A549 (cell line): Measurements from ENCODE around the gene TRPM5.

Experiments used
- CBX2 ChIP-seq: fragments of 200-600 bp; sonication (generic); IDR thresholded peaks from 2 replicates; pipeline ENCODE4 v1.6.1; 2016; ENCODE audit warnings: low read depth, mild to moderate bottlenecking, borderline replicate concordance
- CEBPB ChIP-seq, 2 experiments: fragments of >200 bp in 1 of 2; sonication (Bioruptor Twin) in 1 of 2; formaldehyde crosslinking in 1 of 2; IDR thresholded peaks; 2 replicates each; pipeline ENCODE4 v1.6.1; 2012 to 2016
- EP300 ChIP-seq, 2 experiments: fragments of >200 bp; sonication (Bioruptor Twin); formaldehyde crosslinking; IDR thresholded peaks; 2 replicates in 1 of 2; 3 replicates in 1 of 2; pipeline ENCODE4 v1.6.1; 2016 to 2017
- HDAC2 ChIP-seq: fragments of 200-600 bp; sonication (generic); IDR thresholded peaks from 2 replicates; pipeline ENCODE4 v1.6.1; 2016
- NPAS2 ChIP-seq: fragments of 250-450 bp; sonication (Bioruptor Pico); IDR thresholded peaks from 2 replicates; pipeline ENCODE4 v1.8.0; 2022; ENCODE audit warnings: mild to moderate bottlenecking, moderate library complexity, borderline replicate concordance
- POLR2A ChIP-seq: IDR thresholded peaks from 2 replicates; pipeline ENCODE4 v1.6.1; 2012; ENCODE audit warnings: mild to moderate bottlenecking, low read length
- REST ChIP-seq: fragments of 200-600 bp; sonication (generic); IDR thresholded peaks from 2 replicates; pipeline ENCODE4 v1.6.1; 2016; ENCODE audit warnings: antibody characterized with exemption, mild to moderate bottlenecking, moderate library complexity
- RFX5 ChIP-seq: fragments of 450-650 bp; IDR thresholded peaks from 2 replicates; pipeline ENCODE4 v1.7.1; 2014; ENCODE audit warnings: antibody characterized with exemption, mild to moderate bottlenecking, moderate library complexity
- SMC3 ChIP-seq: fragments of >200 bp; sonication (Bioruptor Twin); formaldehyde crosslinking; IDR thresholded peaks from 3 replicates; pipeline ENCODE4 v1.6.1; 2018; ENCODE audit warnings: inconsistent platforms
- TF ChIP-seq, protein P1 (sequence below): fragments of >200 bp; sonication (Bioruptor Twin); formaldehyde crosslinking; IDR thresholded peaks from 3 replicates; pipeline ENCODE4 v1.5.1; 2016
- TF ChIP-seq, protein P2 (sequence below): IDR thresholded peaks from 2 replicates; pipeline ENCODE4 v1.6.1; 2012

DNA sequence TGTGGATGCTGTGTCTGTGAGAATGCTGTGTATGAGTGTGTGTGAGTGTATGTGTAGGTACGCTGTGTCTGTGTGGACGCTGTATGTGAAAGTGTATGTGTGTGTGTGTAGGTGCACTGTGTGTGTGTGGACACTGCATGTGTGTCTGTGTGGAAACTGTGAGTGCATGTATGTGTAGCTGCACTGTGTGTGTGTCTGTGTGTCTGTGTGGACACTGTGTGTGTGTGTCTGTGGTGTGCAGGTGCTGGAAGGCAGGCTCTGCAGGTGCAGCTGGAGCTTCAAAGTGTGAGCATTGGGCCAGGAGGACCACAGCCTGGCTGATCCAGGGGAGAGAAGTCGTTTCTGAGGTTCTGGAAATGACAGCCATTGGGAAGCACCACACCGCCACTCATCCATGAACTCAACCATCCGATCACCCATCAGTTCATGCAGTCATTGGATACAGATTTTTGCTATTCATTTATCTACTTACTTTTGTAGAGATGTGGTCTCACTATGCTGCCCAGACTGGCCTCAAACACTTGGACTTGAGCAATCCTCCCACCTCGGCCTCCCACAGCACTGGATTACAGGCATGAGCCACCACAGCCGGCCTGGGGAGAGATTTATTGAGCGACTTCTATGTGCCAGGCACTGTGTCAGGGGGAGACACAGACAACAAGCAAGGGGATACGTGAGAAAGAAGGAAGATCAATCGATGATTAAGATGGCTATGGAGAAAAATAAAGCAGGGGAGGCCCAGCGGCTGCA is 9.6 kb downstream of the TRPM5 start:
- TF ChIP-seq, protein P1, sequence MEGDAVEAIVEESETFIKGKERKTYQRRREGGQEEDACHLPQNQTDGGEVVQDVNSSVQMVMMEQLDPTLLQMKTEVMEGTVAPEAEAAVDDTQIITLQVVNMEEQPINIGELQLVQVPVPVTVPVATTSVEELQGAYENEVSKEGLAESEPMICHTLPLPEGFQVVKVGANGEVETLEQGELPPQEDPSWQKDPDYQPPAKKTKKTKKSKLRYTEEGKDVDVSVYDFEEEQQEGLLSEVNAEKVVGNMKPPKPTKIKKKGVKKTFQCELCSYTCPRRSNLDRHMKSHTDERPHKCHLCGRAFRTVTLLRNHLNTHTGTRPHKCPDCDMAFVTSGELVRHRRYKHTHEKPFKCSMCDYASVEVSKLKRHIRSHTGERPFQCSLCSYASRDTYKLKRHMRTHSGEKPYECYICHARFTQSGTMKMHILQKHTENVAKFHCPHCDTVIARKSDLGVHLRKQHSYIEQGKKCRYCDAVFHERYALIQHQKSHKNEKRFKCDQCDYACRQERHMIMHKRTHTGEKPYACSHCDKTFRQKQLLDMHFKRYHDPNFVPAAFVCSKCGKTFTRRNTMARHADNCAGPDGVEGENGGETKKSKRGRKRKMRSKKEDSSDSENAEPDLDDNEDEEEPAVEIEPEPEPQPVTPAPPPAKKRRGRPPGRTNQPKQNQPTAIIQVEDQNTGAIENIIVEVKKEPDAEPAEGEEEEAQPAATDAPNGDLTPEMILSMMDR, result no peak
- TF ChIP-seq EP300 (IDR thresholded peaks at IDR 0.05), result no peak
- TF ChIP-seq POLR2A, result no peak
- TF ChIP-seq CBX2, result no peak
- no peak for TF ChIP-seq RFX5
- TF ChIP-seq REST, result no peak
- TF ChIP-seq SMC3, result no peak
- no peak for TF ChIP-seq CEBPB (IDR thresholded peaks at IDR 0.05)
- TF ChIP-seq, protein P2, sequence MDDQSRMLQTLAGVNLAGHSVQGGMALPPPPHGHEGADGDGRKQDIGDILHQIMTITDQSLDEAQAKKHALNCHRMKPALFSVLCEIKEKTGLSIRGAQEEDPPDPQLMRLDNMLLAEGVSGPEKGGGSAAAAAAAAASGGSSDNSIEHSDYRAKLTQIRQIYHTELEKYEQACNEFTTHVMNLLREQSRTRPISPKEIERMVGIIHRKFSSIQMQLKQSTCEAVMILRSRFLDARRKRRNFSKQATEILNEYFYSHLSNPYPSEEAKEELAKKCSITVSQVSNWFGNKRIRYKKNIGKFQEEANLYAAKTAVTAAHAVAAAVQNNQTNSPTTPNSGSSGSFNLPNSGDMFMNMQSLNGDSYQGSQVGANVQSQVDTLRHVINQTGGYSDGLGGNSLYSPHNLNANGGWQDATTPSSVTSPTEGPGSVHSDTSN, result no peak
- TF ChIP-seq HDAC2, result no peak
- TF ChIP-seq NPAS2 (CRISPR knock-in tag), result no peak
